OCI-LY7 (cell line): ENCODE data around the gene CLCN5. TPM values are rescaled to one million over a fixed set of nuclear protein-coding genes. Genes with fewer than 3 reads are reported as not detected.
A peak's percentile ranks its signal among the peaks of the same experiment; 100 is the strongest.

Experiments
- BruUV-seq: library from RNA; stranded (reverse); fragments of 400-500 nt; replicated peaks from 2 replicates; lab custom pipeline; 2021; lab: Mats Ljungman, UMichigan
- CTCF ChIA-PET: fragments of 300-600 bp; sonication (Branson Sonifier 250); formaldehyde crosslinking; loops from one replicate; lab custom pipeline; 2022; ENCODE audit warnings: antibody characterized with exemption; ENCODE audit not compliant: unreplicated experiment; lab: Charles Lee
- POLR2A ChIA-PET: fragments of 300-600 bp; sonication (Branson Sonifier 250); formaldehyde crosslinking; loops from one replicate; lab custom pipeline; 2022; ENCODE audit warnings: antibody characterized with exemption; lab: Charles Lee
- DNase-seq: peaks from one replicate; pipeline ENCODE4 v3.0.0-alpha.2; 2015; ENCODE audit warnings: low spot score
- H2AFZ ChIP-seq: fragments of 200-600 bp; sonication (generic), shearing (Covaris generic); 2 replicates; pipeline ENCODE4 v1.6.1; 2014; ENCODE audit warnings: mild to moderate bottlenecking, antibody characterized with exemption, low read length, moderate library complexity
- H3K27ac ChIP-seq: fragments of 200-600 bp; sonication (generic); 2 replicates; pipeline ENCODE4 v1.5.1; 2014; ENCODE audit warnings: mixed run types, low read depth, mild to moderate bottlenecking, moderate library complexity, low read length, inconsistent platforms; ENCODE audit not compliant: poor library complexity, severe bottlenecking
- H3K36me3 ChIP-seq: fragments of 200-600 bp; sonication (generic); 2 replicates; pipeline ENCODE4 v1.6.1; 2014; ENCODE audit warnings: mild to moderate bottlenecking, antibody characterized with exemption, low read length, moderate library complexity, mixed read lengths; ENCODE audit not compliant: insufficient read depth
- H3K4me1 ChIP-seq: fragments of 200-600 bp; sonication (generic); 2 replicates; pipeline ENCODE4 v1.5.1; 2014; ENCODE audit warnings: mild to moderate bottlenecking, low read length; ENCODE audit not compliant: insufficient read depth, poor library complexity, severe bottlenecking
- H3K4me2 ChIP-seq: fragments of 200-600 bp; sonication (generic); 2 replicates; pipeline ENCODE4 v1.6.1; 2014; ENCODE audit warnings: mild to moderate bottlenecking, low read length
- H3K4me3 ChIP-seq: fragments of 200-600 bp; sonication (generic); 2 replicates; pipeline ENCODE4 v1.5.1; 2014; ENCODE audit warnings: mild to moderate bottlenecking, low read depth, low read length; ENCODE audit not compliant: poor library complexity, severe bottlenecking
- H3K79me2 ChIP-seq: fragments of 200-600 bp; sonication (generic); 2 replicates; pipeline ENCODE4 v1.6.1; 2016; ENCODE audit warnings: low read depth, mild to moderate bottlenecking, low read length, moderate library complexity, mixed read lengths; ENCODE audit not compliant: insufficient read depth
- H3K9me2 ChIP-seq: fragments of 200-600 bp; sonication (generic); 2 replicates; pipeline ENCODE4 v1.6.1; 2016; ENCODE audit warnings: mild to moderate bottlenecking, low read length, mixed read lengths; ENCODE audit not compliant: insufficient read depth
- H3K9me3 ChIP-seq: fragments of 200-600 bp; sonication (generic); 2 replicates; pipeline ENCODE4 v1.6.1; 2014; ENCODE audit warnings: mild to moderate bottlenecking, mixed run types, low read length, mixed read lengths
- H4K20me1 ChIP-seq: fragments of 200-600 bp; sonication (generic); 2 replicates; pipeline ENCODE4 v1.6.1; 2014; ENCODE audit warnings: mild to moderate bottlenecking, antibody characterized with exemption, low read length, moderate library complexity, mixed read lengths; ENCODE audit not compliant: insufficient read depth
- EZH2phosphoT487 ChIP-seq: fragments of 200-600 bp; sonication (generic); IDR thresholded peaks from 2 replicates; pipeline ENCODE4 v1.6.1; 2018; ENCODE audit warnings: low read depth, borderline replicate concordance, mild to moderate bottlenecking, mixed run types, antibody characterized with exemption, low read length, moderate library complexity, mixed read lengths
- intact Hi-C: fragments of 100-400 bp; cut with micrococcal nuclease; formaldehyde crosslinking; loops from one replicate; pipeline ENCODE4 v1.10.0; 2022; ENCODE audit not compliant: unreplicated experiment
- total RNA-seq, 2 experiments: library from RNA; depleted of rRNA in 1 of 2; stranded (reverse); fragments of >200 nt in 1 of 2; shearing (Covaris generic) in 1 of 2; gene quantifications; 2 replicates each; pipeline ENCODE4 v1.2.3, GENCODE V29; 2014 to 2022
- TF ChIP-seq, protein P1 (sequence below): fragments of 200-600 bp; sonication (generic); conservative IDR thresholded peaks from 2 replicates; pipeline ENCODE4 v1.5.1; 2014; ENCODE audit warnings: mild to moderate bottlenecking, antibody characterized with exemption, low read length, moderate library complexity, mixed read lengths

Gene CLCN5
- total RNA-seq, 2 experiments from 2014 or later, result 4.1 to 5.3 TPM

- Histone ChIP-seq H3K4me3 (no peak overlapping the region), H3K4me1 (no peaks in the 10 kb centered on the region), H3K9me3 (no peaks in the 10 kb centered on the region), H3K4me2 (no peak overlapping the region), H3K9me2 (no peaks in the 10 kb centered on the region), H3K36me3 (no peaks in the 10 kb centered on the region), H3K79me2 (no peaks in the 10 kb centered on the region), H3K27ac (no peak overlapping the region), H2AFZ (no peak overlapping the region), H4K20me1 (no peaks in the 10 kb centered on the region)
- BruUV-seq, result no TSS peak
- ChIA-PET CTCF (no interaction called here), POLR2A (no interaction called here)
- intact Hi-C loops, result no loop called here
- DNase-seq, result no peak
- TF ChIP-seq EZH2phosphoT487, result no peak
- TF ChIP-seq, protein P1, sequence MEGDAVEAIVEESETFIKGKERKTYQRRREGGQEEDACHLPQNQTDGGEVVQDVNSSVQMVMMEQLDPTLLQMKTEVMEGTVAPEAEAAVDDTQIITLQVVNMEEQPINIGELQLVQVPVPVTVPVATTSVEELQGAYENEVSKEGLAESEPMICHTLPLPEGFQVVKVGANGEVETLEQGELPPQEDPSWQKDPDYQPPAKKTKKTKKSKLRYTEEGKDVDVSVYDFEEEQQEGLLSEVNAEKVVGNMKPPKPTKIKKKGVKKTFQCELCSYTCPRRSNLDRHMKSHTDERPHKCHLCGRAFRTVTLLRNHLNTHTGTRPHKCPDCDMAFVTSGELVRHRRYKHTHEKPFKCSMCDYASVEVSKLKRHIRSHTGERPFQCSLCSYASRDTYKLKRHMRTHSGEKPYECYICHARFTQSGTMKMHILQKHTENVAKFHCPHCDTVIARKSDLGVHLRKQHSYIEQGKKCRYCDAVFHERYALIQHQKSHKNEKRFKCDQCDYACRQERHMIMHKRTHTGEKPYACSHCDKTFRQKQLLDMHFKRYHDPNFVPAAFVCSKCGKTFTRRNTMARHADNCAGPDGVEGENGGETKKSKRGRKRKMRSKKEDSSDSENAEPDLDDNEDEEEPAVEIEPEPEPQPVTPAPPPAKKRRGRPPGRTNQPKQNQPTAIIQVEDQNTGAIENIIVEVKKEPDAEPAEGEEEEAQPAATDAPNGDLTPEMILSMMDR, result no peak
Observed at GRCh38 chrX:49912086-49912485, 10.3 kb upstream of the CLCN5 start.

GRCh38 chrX:49912861-49913260 is 9.5 kb upstream of the CLCN5 start:
- no peak for TF ChIP-seq EZH2phosphoT487
- TF ChIP-seq, protein P1, result no peak
- Histone ChIP-seq H2AFZ (no peak overlapping the region), H3K9me3 (no peaks in the 10 kb centered on the region), H3K27ac (no peak overlapping the region), H3K36me3 (no peaks in the 10 kb centered on the region), H3K9me2 (no peaks in the 10 kb centered on the region), H3K4me1 (no peaks in the 10 kb centered on the region), H3K4me3 (no peak overlapping the region), H3K4me2 (no peak overlapping the region), H3K79me2 (no peaks in the 10 kb centered on the region), H4K20me1 (no peaks in the 10 kb centered on the region)
- no peak for DNase-seq
- intact Hi-C loops, result no loop called here
- ChIA-PET CTCF (no interaction called here), POLR2A (interaction anchor here (0.6 kb wide), 1 partner anchor 19 kb away, joined by 4 read pairs; no protein-coding TSS in a partner anchor)
- no TSS peak for BruUV-seq

DNA sequence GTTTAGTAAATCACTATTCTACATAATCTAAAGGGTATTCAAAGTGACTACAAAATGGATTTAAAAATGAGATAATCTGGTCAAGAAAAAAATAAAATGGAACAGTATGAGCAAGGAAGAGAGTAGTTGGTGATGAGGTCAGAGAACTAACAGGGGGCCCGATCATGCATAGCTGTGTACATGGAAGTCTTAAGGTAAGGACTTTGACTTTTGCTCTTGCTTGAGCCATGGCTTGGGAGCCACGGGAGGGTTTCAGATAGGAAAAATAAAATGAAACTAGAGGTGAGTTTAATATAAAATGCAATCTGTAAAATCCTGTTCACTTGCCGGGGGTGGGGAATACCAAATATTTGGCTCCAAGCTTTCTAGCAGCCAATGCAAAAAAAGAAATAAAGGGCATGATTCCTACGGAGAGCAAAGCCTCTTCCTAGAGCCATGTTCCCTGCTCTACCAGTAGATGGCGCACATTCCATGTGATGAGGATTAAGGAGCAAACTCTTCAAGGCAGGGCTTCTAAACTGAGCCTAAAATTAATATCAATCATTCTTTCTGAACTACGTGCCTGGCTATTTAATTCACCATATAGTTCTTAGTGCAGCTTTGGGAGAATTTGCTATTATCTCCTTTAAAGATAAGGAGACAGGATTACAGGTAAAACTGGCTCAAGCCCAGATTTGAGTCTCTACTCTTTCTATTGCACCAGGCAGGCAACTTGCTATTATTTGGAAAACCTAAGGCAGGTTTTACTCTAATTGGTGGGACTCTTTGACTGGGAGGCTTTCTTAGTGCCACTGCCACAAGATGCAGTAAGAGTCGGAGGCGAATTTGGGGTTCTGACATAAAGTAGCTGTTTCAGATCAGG is 6.8 kb upstream of the CLCN5 start:
- intact Hi-C loops, result loop anchor here (1.0 to 5.0 kb wide), 3 partner anchors 33 to 665 kb away; no protein-coding TSS in a partner anchor
- Histone ChIP-seq H3K9me2 (no peaks in the 10 kb centered on the region), H3K4me1 (no peaks in the 10 kb centered on the region), H3K9me3 (no peaks in the 10 kb centered on the region), H3K79me2 (no peaks in the 10 kb centered on the region), H3K4me3 (no peak overlapping the region), H2AFZ (no peak overlapping the region), H4K20me1 (no peaks in the 10 kb centered on the region), H3K27ac (no peak overlapping the region), H3K36me3 (no peaks in the 10 kb centered on the region), H3K4me2 (no peak overlapping the region)
- no peak for TF ChIP-seq EZH2phosphoT487
- TF ChIP-seq, protein P1, result peak; percentile 80
- BruUV-seq, result no TSS peak
- ChIA-PET POLR2A (no interaction called here), CTCF (no interaction called here)
- peak; percentile 57 for DNase-seq
